Measurements from ENCODE around the gene B4GALT3.
A peak's percentile ranks its signal among the peaks of the same experiment; 100 is the strongest.
"Not testable (repeated sequence)": the region's sequence is repeated elsewhere in the genome, so short reads cannot be mapped to it uniquely, and the experiment has no call there.

B4GALT3 gene

DNA sequence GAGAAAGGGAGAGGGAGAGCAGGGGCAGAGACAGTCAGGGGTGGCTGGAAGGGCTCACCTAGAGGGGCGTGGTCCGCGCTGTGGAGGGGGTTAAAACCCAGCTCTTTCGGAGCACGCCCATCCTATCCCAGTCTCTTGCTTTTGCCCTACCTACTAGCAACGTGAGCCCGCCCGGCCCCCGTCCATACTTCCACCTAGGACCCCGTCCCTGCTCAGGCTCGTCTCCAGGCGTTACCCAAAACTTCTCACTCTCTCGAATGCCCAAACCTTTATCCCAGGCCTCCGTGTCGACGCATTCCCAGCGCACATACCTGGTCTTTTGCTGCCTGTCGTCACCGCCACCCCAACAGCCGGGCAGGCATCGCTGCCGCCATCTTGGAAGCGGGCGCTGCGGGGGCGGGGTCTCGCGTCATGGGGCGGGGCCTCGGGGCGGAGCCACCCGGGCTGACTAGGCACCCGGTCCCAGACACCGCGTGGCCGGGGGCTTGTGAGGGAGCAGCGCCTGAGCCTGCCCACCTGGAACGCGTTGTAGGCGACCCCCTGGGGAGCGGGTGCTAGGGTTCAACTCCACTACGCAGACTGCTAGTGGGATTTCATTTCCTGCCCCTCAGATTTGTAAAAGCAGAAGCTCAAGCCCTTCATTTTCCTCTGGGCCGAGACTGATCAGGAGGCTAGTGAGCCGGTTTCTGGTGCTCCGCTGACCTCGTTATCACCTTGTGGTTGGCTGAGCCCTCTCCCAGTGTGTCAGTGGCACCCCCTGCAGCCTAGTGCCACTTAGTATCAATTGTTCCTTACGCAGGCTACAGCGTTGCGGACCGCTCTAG lies at the start of gene B4GALT3:
TSS of gene B4GALT3 (minus strand) at position 396 of the 824 bp plus-strand sequence. CDS start 1,447 bp downstream, outside the sequence.
- TF ChIP-seq, protein P1, sequence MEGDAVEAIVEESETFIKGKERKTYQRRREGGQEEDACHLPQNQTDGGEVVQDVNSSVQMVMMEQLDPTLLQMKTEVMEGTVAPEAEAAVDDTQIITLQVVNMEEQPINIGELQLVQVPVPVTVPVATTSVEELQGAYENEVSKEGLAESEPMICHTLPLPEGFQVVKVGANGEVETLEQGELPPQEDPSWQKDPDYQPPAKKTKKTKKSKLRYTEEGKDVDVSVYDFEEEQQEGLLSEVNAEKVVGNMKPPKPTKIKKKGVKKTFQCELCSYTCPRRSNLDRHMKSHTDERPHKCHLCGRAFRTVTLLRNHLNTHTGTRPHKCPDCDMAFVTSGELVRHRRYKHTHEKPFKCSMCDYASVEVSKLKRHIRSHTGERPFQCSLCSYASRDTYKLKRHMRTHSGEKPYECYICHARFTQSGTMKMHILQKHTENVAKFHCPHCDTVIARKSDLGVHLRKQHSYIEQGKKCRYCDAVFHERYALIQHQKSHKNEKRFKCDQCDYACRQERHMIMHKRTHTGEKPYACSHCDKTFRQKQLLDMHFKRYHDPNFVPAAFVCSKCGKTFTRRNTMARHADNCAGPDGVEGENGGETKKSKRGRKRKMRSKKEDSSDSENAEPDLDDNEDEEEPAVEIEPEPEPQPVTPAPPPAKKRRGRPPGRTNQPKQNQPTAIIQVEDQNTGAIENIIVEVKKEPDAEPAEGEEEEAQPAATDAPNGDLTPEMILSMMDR (IDR thresholded peaks at IDR 0.05): no peak
- peak; percentile 94 for DNase-seq (ENCODE audit: low spot score)
- Histone ChIP-seq H3K4me3 (peak within 1 kb of the TSS; percentile 77), H3K27ac (peak within 1 kb of the TSS; percentile 88 to 89)

DNA sequence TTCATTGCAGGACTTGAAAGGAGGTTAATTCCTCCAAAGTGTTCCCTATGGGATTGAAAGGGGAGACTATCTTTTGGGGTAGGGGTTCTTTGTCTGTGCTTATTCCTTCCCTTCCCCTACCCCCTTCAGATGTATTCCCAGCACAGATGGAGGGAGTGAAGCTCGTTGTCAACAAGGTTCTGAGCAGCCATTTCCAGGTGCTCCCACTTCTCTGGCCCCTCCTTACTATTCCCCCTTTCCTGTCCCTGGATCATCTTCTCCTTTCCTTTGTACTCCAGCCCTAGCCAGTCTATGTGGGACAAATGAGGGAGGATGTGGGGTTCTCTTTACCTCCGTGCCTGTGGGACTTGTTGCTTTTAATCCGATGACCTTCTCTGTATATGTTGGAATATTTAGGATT lies 49.5 kb upstream of the B4GALT3 start:
- Histone ChIP-seq H3K27ac (peak overlapping the region in 1 of 2 donors; percentile 85), H3K4me3 (peak overlapping the region; percentile 95)
- TF ChIP-seq, protein P1 (IDR thresholded peaks at IDR 0.05): no peak
- no peak for DNase-seq (ENCODE audit: low spot score)

DNA sequence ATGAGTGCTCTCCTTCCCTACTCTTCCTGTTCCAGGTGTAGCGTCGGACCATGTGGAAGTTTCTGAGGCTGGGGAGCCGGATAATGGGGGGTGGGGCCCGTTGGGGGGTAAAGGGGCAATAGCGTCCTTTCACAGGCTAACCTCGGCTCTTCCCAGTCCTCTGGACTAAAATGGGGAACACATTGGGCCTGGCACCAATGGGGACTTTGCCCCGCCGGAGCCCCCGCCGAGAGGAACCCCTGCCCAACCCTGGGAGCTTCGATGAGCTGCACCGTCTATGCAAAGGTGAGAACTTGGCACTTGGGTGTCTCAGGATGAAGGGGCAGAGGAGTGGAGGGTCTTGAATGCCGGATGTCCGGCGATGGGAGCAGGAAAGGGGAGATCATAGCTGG lies 49.0 kb upstream of the B4GALT3 start:
- TF ChIP-seq, protein P1 (IDR thresholded peaks at IDR 0.05): no peak
- Histone ChIP-seq H3K27ac (peak overlapping the region; percentile 51 to 85), H3K4me3 (peak overlapping the region; percentile 95)
- no peak for DNase-seq (ENCODE audit: low spot score)

DNA sequence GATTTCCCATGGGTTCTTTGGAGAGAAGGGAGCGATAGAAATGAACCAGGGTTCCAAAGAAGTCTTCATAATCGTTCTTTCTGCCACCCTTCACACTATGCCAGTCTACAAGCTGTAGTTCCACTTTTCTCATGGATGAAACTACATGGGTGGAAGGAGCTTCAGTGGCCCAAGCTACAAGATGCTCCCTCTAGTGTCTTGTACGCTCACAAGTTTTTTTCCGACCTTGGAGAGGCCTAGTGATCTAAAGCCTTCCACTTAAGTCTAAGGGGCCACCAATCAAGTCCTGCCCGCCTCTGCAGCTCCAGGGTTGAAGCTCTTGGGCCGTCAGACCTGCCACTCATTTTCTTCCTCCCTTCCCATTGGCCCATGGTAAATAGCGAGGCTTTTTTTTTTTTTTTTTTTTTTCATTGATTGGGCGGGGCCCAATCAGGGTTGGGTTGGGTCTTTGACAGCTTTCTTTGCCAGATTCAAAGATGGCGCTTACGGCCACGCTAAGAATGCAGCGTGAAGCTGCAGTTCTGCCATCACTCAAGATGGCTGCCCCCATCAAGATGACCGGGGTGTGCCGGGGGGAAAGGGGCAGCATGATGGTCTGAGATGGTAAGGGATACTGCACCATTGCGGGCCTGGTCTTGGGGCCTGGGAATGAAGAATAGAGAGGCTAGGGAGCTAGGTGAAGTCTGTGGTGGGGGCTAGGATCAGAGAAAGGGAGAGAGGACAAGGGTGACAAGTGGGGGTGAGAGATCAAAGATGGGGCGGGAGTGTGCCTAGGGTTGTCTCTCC lies 48.4 kb upstream of the B4GALT3 start, which contains the start of gene TOMM40L:
TSS of gene TOMM40L (plus strand) at position 527 of the 786 bp plus-strand sequence. CDS start 430 bp downstream, outside the sequence.
- peak within 1 kb of the TSS; percentile 95 for H3K4me3 ChIP-seq
- DNase-seq (ENCODE audit: low spot score): peak; percentile 91
- TF ChIP-seq, protein P1 (IDR thresholded peaks at IDR 0.05): no peak
- peak within 1 kb of the TSS; percentile 51 to 85 for H3K27ac ChIP-seq

DNA sequence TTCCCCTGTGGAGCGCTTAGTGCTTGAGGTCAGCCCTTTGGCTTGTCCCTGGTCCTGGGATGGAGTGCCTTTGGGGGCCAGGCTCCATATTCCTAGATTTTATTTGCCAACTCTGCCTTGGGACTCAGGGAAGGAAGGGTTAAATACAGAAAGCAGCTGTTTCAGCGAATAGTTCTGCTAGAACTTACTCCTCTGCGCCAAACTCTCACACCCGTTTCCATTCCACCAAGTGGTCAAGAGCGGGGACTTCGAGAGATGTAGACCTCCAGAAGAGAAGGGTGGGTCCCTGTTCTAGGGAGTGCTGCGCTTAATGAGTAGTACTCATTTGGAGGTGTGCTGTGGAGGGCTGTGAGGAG lies 47.8 kb upstream of the B4GALT3 start:
- H3K4me3 ChIP-seq: peak overlapping the region; percentile 10
- H3K27ac ChIP-seq: peak overlapping the region in 1 of 2 donors; percentile 65
- TF ChIP-seq, protein P1 (IDR thresholded peaks at IDR 0.05): no peak
- no peak for DNase-seq (ENCODE audit: low spot score)

DNA sequence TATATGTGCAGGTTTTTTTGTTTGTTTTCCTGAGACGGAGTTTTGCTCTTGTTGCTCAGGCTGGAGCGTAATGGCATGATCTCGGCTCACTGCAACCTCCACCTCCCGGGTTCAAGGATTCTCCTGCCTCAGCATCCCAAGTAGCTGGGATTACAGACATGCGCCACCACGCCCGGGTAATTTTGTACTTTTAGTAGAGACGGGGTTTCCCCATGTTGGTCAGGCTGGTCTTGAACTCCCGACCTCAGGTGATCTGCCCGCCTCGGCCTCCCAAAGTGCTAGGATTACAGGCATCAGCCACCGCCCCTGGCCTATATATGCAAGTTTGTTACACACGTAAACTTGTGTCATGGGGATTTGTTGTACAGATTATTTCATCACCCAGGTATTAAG lies 47.4 kb upstream of the B4GALT3 start:
- not testable (repeated sequence) for H3K27ac ChIP-seq; DNase-seq (ENCODE audit: low spot score); H3K4me3 ChIP-seq
